Common myeloid progenitor, CD34-positive (primary cell): Measurements from ENCODE around the gene HLX.

Experiments used
- CTCF ChIA-PET: fragments of 350-600 bp; sonication (Branson Sonifier 250); formaldehyde crosslinking; loops from one replicate; lab custom pipeline; 2021; ENCODE audit warnings: antibody characterized with exemption; lab: Charles Lee
- POLR2A ChIA-PET: fragments of 350-600 bp; sonication (Branson Sonifier 250); formaldehyde crosslinking; loops from one replicate; lab custom pipeline; 2021; ENCODE audit warnings: antibody characterized with exemption; lab: Charles Lee
- DNase-seq, 3 donors: peaks; one replicate each; pipeline versions ENCODE4 v3.0.0 to v3.0.0-alpha.2; 2013
- H3K27ac ChIP-seq, 2 experiments: 1 replicate in 1 of 2; 2 replicates in 1 of 2; pipeline ENCODE4 v1.7.0; 2013; ENCODE audit warnings: inconsistent platforms in 2 of 2, low read length in 2 of 2, mild to moderate bottlenecking in 2 of 2, low read depth in 1 of 2, moderate library complexity in 1 of 2; ENCODE audit not compliant: severe bottlenecking in 2 of 2, insufficient read depth in 1 of 2, poor library complexity in 1 of 2
- H3K27me3 ChIP-seq, 5 experiments: replicated peaks in 2 of 5; 1 replicate in 3 of 5; 2 replicates in 2 of 5; pipeline versions ENCODE4 v1.6.1 to v1.7.0; 2013; ENCODE audit warnings: low read length in 4 of 5, mild to moderate bottlenecking in 2 of 5, moderate library complexity in 2 of 5, inconsistent platforms in 1 of 5; ENCODE audit not compliant: insufficient read depth in 5 of 5, control insufficient read depth in 4 of 5
- H3K36me3 ChIP-seq, 4 experiments: 1 replicate in 2 of 4; 2 replicates in 2 of 4; pipeline versions ENCODE4 v1.6.1 to v1.7.0; 2013; ENCODE audit warnings: low read length in 3 of 4, control low read depth in 1 of 4, mild to moderate bottlenecking in 1 of 4; ENCODE audit not compliant: control insufficient read depth in 4 of 4, insufficient read depth in 4 of 4
- H3K4me1 ChIP-seq, 4 experiments: 1 replicate in 3 of 4; 2 replicates in 1 of 4; pipeline versions ENCODE4 v1.6.1 to v1.7.1; 2013; ENCODE audit warnings: low read length in 3 of 4, mild to moderate bottlenecking in 3 of 4, control low read depth in 1 of 4, inconsistent platforms in 1 of 4, moderate library complexity in 1 of 4; ENCODE audit not compliant: control insufficient read depth in 4 of 4, insufficient read depth in 4 of 4; ENCODE audit errors: control extremely low read depth in 1 of 4
- H3K4me3 ChIP-seq, 7 experiments: 1 replicate in 4 of 7; 2 replicates in 3 of 7; pipeline versions ENCODE4 v1.5.1 to v1.7.0; 2013; ENCODE audit warnings: mild to moderate bottlenecking in 7 of 7, low read length in 6 of 7, moderate library complexity in 6 of 7, inconsistent platforms in 2 of 7, low read depth in 2 of 7, control low read depth in 1 of 7; ENCODE audit not compliant: insufficient read depth in 4 of 7, control insufficient read depth in 1 of 7; ENCODE audit errors: extremely low read depth in 1 of 7
- H3K9me3 ChIP-seq, 5 experiments: 1 replicate in 4 of 5; 2 replicates in 1 of 5; pipeline versions ENCODE4 v1.6.1 to v1.7.1; 2013; ENCODE audit warnings: low read length in 4 of 5, mild to moderate bottlenecking in 2 of 5, inconsistent platforms in 1 of 5, low read depth in 1 of 5, moderate library complexity in 1 of 5; ENCODE audit not compliant: control insufficient read depth in 4 of 5, insufficient read depth in 2 of 5; ENCODE audit errors: control extremely low read depth in 1 of 5
- WGBS: methylation state at CpG from one replicate; pipeline ENCODE4 v1.1.5; 2013; ENCODE audit not compliant: insufficient coverage; 5-methylcytosine and 5-hydroxymethylcytosine counted together

The HLX gene

GRCh38 chr1:220890602-220891001 is 11.4 kb downstream of the HLX start:
- Histone ChIP-seq H3K27ac (no peak overlapping the region), H3K36me3 (peaks cover 0 to 6% (median 2%) of the 10 kb centered on the region in 4 experiments), H3K4me3 (no peak overlapping the region), H3K9me3 (no peaks in the 10 kb centered on the region), H3K27me3 (peaks cover 8 to 95% (median 68%) of the 10 kb centered on the region in 5 experiments), H3K4me1 (peaks cover 3 to 44% (median 30%) of the 10 kb centered on the region in 4 experiments)
- DNase-seq: no peak
- CTCF ChIA-PET: interaction anchor here (0.9 to 3.3 kb wide), 5 partner anchors 9 to 212 kb away, joined by 3 to 15 read pairs (median 3); no protein-coding TSS in a partner anchor
- WGBS: 45% methylated on average over 1 of the region's 1 CpG
- POLR2A ChIA-PET: no interaction called here

GRCh38 chr1:220891224-220892085 is 12.2 kb downstream of the HLX start:
- CTCF ChIA-PET: interaction anchor here (1.1 to 3.3 kb wide), 5 partner anchors 9 to 53 kb away, joined by 3 to 15 read pairs (median 5); no protein-coding TSS in a partner anchor
- POLR2A ChIA-PET: interaction anchor here (1.2 kb wide), 1 partner anchor 13 kb away, joined by 3 read pairs; no protein-coding TSS in a partner anchor
- Histone ChIP-seq H3K4me1 (peaks cover 3 to 44% (median 30%) of the 10 kb centered on the region in 4 experiments), H3K27ac (no peak overlapping the region), H3K4me3 (peak overlapping the region in 4 of 7 experiments; percentile 8 to 49 (median 39)), H3K27me3 (peaks cover 8 to 90% (median 63%) of the 10 kb centered on the region in 5 experiments), H3K36me3 (peaks cover 0 to 2% (median 0%) of the 10 kb centered on the region in 4 experiments), H3K9me3 (no peaks in the 10 kb centered on the region)
- WGBS: 12% methylated on average over 40 of the region's 47 CpGs
- DNase-seq: peak in 1 of 3 donors; percentile 29

- CTCF ChIA-PET: interaction anchor here (0.9 to 1.5 kb wide), 4 partner anchors 9 to 309 kb away, joined by 3 to 5 read pairs (median 4); no protein-coding TSS in a partner anchor
- peaks cover 3 to 44% (median 30%) of the 10 kb centered on the region in 4 experiments for H3K4me1 ChIP-seq
- 14% methylated on average over 16 of the region's 16 CpGs for WGBS
These were observed 12.8 kb downstream of the HLX start for GRCh38 chr1:220892086-220892376.

DNA sequence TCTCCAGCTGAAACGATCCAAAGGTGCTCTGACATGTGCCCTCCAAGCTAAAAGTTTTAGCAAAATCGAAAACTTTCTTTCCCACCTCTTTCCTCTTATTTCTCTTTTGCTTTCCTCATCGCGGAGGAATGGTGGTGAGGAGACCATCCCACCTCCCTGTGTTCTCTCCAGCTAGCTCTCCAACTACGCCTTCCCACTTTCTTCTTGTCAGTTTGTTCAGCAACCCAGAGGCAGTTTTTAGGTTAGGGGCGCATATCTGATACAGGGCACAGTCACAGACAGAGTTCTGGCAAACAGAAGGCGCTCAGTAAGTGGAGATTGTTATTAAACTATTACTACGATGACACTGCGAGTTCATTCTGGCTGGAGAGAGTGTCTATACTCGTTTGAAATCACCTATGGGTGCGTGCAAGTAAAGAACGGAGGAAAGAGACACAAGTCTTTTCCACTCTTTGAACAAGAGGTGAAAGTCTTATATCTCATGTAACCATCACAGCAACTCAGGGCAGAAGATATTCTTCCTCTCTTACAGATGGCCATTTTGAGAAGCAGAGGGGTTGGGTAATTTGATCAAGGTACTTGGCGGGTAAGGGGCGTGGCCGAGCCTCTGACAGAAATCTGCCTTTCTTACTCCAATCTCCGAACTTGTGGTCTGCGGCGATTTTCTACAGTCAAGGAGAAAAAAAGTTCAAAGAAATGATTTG is 13.9 kb downstream of the HLX start:
- DNase-seq: peak in 2 of 3 donors; percentile 48 to 51
- ChIA-PET POLR2A (no interaction called here), CTCF (interaction anchor here (0.9 to 1.1 kb wide), 4 partner anchors 11 to 308 kb away, joined by 3 to 5 read pairs (median 3); partner anchors contain the start of gene HLX)
- H3K27ac ChIP-seq: no peak overlapping the region
- WGBS: 22% methylated on average over 14 of the region's 18 CpGs
- H3K4me3 ChIP-seq: peak overlapping the region in 3 of 7 experiments; percentile 65 to 83 (median 70)
- H3K9me3 ChIP-seq: no peaks in the 10 kb centered on the region
- H3K4me1 ChIP-seq: peaks cover 3 to 34% (median 20%) of the 10 kb centered on the region in 4 experiments
- H3K36me3 ChIP-seq: no peaks in the 10 kb centered on the region
- H3K27me3 ChIP-seq: peaks cover 8 to 74% (median 56%) of the 10 kb centered on the region in 5 experiments

More at GRCh38 chr1:220892086-220892376, 12.8 kb downstream of the HLX start:
- no peak overlapping the region for H3K27ac ChIP-seq
- H3K4me3 ChIP-seq: no peak overlapping the region
- H3K9me3 ChIP-seq: no peaks in the 10 kb centered on the region
- POLR2A ChIA-PET: interaction anchor here (0.6 to 1.2 kb wide), 2 partner anchors 13 to 24 kb away, joined by 3 to 6 read pairs; no protein-coding TSS in a partner anchor
- H3K36me3 ChIP-seq: no peaks in the 10 kb centered on the region
- peaks cover 8 to 84% (median 61%) of the 10 kb centered on the region in 5 experiments for H3K27me3 ChIP-seq
- no peak for DNase-seq

GRCh38 chr1:220893701-220894024 is 14.4 kb downstream of the HLX start:
- ChIA-PET POLR2A (no interaction called here), CTCF (no interaction called here)
- WGBS: 8% methylated on average over 9 of the region's 11 CpGs
- Histone ChIP-seq H3K4me1 (peaks cover 3 to 30% (median 18%) of the 10 kb centered on the region in 4 experiments), H3K4me3 (peak overlapping the region in 6 of 7 experiments; percentile 37 to 83 (median 68)), H3K36me3 (no peaks in the 10 kb centered on the region), H3K27me3 (peaks cover 8 to 69% (median 51%) of the 10 kb centered on the region in 5 experiments), H3K27ac (no peak overlapping the region), H3K9me3 (no peaks in the 10 kb centered on the region)
- no peak for DNase-seq

DNA sequence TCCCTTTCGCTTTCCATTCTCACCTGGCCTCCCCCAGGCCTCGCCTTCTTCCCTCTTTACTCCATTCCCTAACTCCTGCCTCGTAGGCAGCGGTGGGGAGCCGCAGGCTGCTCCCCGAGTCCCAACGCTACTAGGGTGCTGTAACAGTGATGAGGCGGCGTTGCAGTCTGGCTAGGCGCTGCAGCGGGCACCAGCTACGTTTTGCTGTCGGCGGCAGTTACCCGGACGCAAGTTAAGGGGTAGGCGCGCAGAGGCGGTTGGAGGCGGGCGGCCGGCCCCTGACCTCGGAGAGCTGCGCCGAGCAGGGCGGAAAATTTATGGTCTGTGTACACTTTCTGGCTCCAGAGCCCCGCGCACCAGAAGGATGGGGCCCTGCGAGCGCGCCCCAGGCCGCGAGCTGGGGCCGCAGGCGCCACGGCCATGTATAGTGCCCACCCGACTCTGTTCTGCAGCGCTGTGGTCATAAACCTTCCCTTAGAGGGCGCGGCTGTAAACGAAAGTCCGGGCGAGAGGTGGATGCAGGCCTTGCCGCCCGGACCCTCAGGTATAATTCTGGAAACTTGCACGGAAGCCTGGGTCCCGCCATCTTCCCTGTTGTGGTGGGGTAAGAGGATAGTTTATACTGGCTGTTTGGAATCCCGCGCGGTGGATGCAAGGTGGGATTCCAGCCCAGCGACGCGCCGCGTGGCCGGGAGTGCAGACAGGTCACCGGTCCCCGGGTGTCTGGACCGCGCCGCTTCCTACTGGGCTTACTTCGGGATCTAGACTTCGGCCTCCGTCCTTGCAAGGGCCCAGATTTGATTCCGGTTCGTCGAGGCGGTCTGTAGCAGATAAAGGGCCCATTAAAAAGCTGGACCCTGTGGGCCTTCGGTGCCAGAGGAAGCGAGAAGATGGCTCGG is 15.0 kb downstream of the HLX start:
- ChIA-PET POLR2A (no interaction called here), CTCF (interaction anchor here (1.0 to 1.5 kb wide), 4 partner anchors 9 to 542 kb away, joined by 3 to 7 read pairs (median 4); no protein-coding TSS in a partner anchor)
- no peaks in the 10 kb centered on the region for H3K36me3 ChIP-seq
- 47% methylated on average over 50 of the region's 71 CpGs for WGBS
- peak in 2 of 3 donors; percentile 60 to 73 for DNase-seq
- H3K9me3 ChIP-seq: no peaks in the 10 kb centered on the region
- H3K4me1 ChIP-seq: peaks cover 3 to 30% (median 18%) of the 10 kb centered on the region in 4 experiments
- no peak overlapping the region for H3K27ac ChIP-seq
- H3K27me3 ChIP-seq: peaks cover 5 to 63% (median 47%) of the 10 kb centered on the region in 5 experiments
- peak overlapping the region; percentile 16 to 83 (median 65) for H3K4me3 ChIP-seq
